Smooth muscle cell (in vitro differentiated cells): ENCODE data around the gene CLNS1A. TPM values are rescaled to one million over a fixed set of nuclear protein-coding genes. Genes with fewer than 3 reads are reported as not detected.

ENCODE experiments used
- DNase-seq: peaks from one replicate; lab custom pipeline; 2025; ENCODE audit not compliant: unreplicated experiment; lab: John Stamatoyannopoulos, UW
- H2AFZ ChIP-seq: fragments of 200-600 bp; sonication (generic); 2 replicates; pipeline ENCODE4 v1.6.0; 2016; ENCODE audit warnings: antibody characterized with exemption, low read depth, mild to moderate bottlenecking
- H3F3A ChIP-seq: fragments of 200-600 bp; sonication (generic); 2 replicates; pipeline ENCODE4 v1.6.0; 2017; ENCODE audit warnings: antibody characterized with exemption, low read depth
- H3K27ac ChIP-seq: fragments of 200-600 bp; sonication (generic); 2 replicates; pipeline ENCODE4 v1.5.1; 2016; ENCODE audit warnings: low read depth, mild to moderate bottlenecking
- H3K27me3 ChIP-seq: fragments of 200-600 bp; sonication (generic); 2 replicates; pipeline ENCODE4 v1.6.1; 2016; ENCODE audit warnings: low read depth, mild to moderate bottlenecking
- H3K36me3 ChIP-seq: fragments of 200-600 bp; sonication (generic); 2 replicates; pipeline ENCODE4 v1.5.1; 2016; ENCODE audit warnings: low read depth
- H3K4me1 ChIP-seq: fragments of 200-600 bp; sonication (generic); 2 replicates; pipeline ENCODE4 v1.5.1; 2016; ENCODE audit warnings: low read depth
- H3K4me2 ChIP-seq: fragments of 200-600 bp; sonication (generic); 2 replicates; pipeline ENCODE4 v1.6.0; 2016; ENCODE audit warnings: mild to moderate bottlenecking
- H3K4me3 ChIP-seq: fragments of 200-600 bp; sonication (generic); 2 replicates; pipeline ENCODE4 v1.5.1; 2016; ENCODE audit warnings: mild to moderate bottlenecking
- H3K79me2 ChIP-seq: fragments of 200-600 bp; sonication (generic); 2 replicates; pipeline ENCODE4 v1.6.0; 2016; ENCODE audit warnings: low read depth, mild to moderate bottlenecking
- H3K9ac ChIP-seq: fragments of 200-600 bp; sonication (generic); 2 replicates; pipeline ENCODE4 v1.6.0; 2016; ENCODE audit warnings: low read depth
- H3K9me3 ChIP-seq: fragments of 200-600 bp; sonication (generic); replicated peaks from 2 replicates; pipeline ENCODE4 v1.5.1; 2016; ENCODE audit warnings: low read depth
- H4K20me1 ChIP-seq: fragments of 200-600 bp; sonication (generic); 2 replicates; pipeline ENCODE4 v1.6.0; 2016; ENCODE audit warnings: low read depth
- CTCF ChIP-seq: fragments of 200-600 bp; sonication (generic); IDR thresholded peaks from 2 replicates; pipeline ENCODE4 v1.5.1; 2017; ENCODE audit warnings: borderline replicate concordance, mild to moderate bottlenecking, antibody characterized with exemption; ENCODE audit not compliant: insufficient read depth, poor library complexity, severe bottlenecking
- WGBS: methylation state at CpG from one replicate; pipeline ENCODE4 v1.1.7; 2016; ENCODE audit warnings: low lambda C conversion rate; 5-methylcytosine and 5-hydroxymethylcytosine counted together
- polyA plus RNA-seq: library from polyadenylated mRNA; unstranded; fragments of >200 nt; fragmentation: Nextera tagmentation; extraction: Ambion mirVana; gene quantifications from 2 replicates; pipeline ENCODE4 v1.2.1, GENCODE V29; 2016
- total RNA-seq: library from RNA; depleted of rRNA; stranded (reverse); fragments of >200 nt; gene quantifications from 2 replicates; pipeline ENCODE4 v1.2.3, GENCODE V29; 2014

The CLNS1A gene
- total and polyA plus RNA-seq, 2 experiments from 2014 or later = 67.3 to 132 TPM

- Histone ChIP-seq H3K4me2 (peak overlapping the region; percentile 31), H4K20me1 (no peaks in the 10 kb centered on the region), H3K79me2 (no peaks in the 10 kb centered on the region), H2AFZ (no peak overlapping the region), H3K4me1 (peaks cover 4% of the 10 kb centered on the region), H3K4me3 (no peak overlapping the region), H3K27me3 (no peaks in the 10 kb centered on the region), H3K9ac (no peak overlapping the region), H3K9me3 (no peaks in the 10 kb centered on the region), H3F3A (no peaks in the 10 kb centered on the region), H3K36me3 (no peaks in the 10 kb centered on the region), H3K27ac (peak overlapping the region; percentile 64)
- 81% methylated on average over 3 of the region's 3 CpGs for WGBS
- no peak for TF ChIP-seq CTCF
- DNase-seq = no peak
Observed at GRCh38 chr11:77602381-77603088, 35.1 kb downstream of the CLNS1A start.

DNA sequence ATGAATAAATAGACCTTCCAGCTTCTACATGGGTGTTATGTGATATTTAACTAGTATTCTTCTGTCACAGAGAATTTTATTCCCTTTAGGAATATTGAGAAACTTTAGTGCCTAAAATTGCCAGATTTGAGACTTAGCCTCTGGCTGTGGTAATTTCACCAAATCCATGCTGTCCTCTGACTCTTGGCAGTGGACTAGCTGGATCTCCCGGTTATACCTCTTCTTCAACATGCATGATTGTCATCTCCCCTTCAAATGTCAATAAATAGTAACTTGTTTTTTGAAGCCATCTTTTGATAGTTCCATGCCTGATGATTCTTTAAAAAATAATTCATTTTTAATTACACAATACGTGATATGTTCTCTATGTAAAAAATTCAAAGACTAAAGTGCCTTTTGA lies 39.4 kb downstream of the CLNS1A start:
- Histone ChIP-seq H3K27ac (no peak overlapping the region), H3K9me3 (no peaks in the 10 kb centered on the region), H3K9ac (no peak overlapping the region), H3K36me3 (no peaks in the 10 kb centered on the region), H2AFZ (no peak overlapping the region), H3K4me3 (no peak overlapping the region), H3F3A (no peaks in the 10 kb centered on the region), H3K27me3 (no peaks in the 10 kb centered on the region), H3K79me2 (no peaks in the 10 kb centered on the region), H3K4me1 (peaks cover 4% of the 10 kb centered on the region), H4K20me1 (no peaks in the 10 kb centered on the region), H3K4me2 (no peak overlapping the region)
- DNase-seq = no peak
- TF ChIP-seq CTCF = no peak
- WGBS = 63% methylated on average over 2 of the region's 2 CpGs

GRCh38 chr11:77596626-77597025 lies 41.0 kb downstream of the CLNS1A start:
- Histone ChIP-seq H3K9ac (no peak overlapping the region), H3K79me2 (no peaks in the 10 kb centered on the region), H3K36me3 (no peaks in the 10 kb centered on the region), H3K4me3 (no peak overlapping the region), H3K4me2 (no peak overlapping the region), H4K20me1 (no peaks in the 10 kb centered on the region), H2AFZ (no peak overlapping the region), H3K9me3 (no peaks in the 10 kb centered on the region), H3K4me1 (no peaks in the 10 kb centered on the region), H3K27ac (no peak overlapping the region), H3K27me3 (no peaks in the 10 kb centered on the region), H3F3A (no peaks in the 10 kb centered on the region)
- TF ChIP-seq CTCF = no peak
- WGBS = 96% methylated on average over 2 of the region's 2 CpGs
- DNase-seq = no peak

DNA sequence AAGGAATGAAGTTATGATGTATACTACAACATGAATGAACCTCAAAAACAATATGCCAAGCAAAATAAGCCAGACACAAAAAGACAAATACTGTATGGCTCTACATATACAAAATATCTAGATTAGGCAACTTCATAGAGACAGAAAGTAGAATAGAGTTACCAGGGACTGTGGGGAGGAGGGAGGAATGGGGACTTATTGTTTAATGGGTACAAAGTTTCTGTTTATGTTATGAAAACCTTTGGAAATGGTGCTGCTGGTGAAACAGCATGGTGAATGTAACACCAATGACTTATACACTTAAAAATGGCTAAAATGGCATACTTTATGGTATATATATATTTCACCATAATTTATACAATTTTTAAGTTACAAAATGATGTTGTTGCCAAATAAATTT lies 43.7 kb downstream of the CLNS1A start:
- no peak for DNase-seq

More for the DNA sequence above, 43.7 kb downstream of the CLNS1A start:
- Histone ChIP-seq H4K20me1 (no peaks in the 10 kb centered on the region), H3K9ac (no peak overlapping the region), H3K27ac (no peak overlapping the region), H3K79me2 (no peaks in the 10 kb centered on the region), H3K4me2 (no peak overlapping the region), H3F3A (no peaks in the 10 kb centered on the region), H3K27me3 (no peaks in the 10 kb centered on the region), H3K4me1 (peaks cover 2% of the 10 kb centered on the region), H3K9me3 (no peaks in the 10 kb centered on the region), H2AFZ (no peak overlapping the region), H3K4me3 (no peak overlapping the region), H3K36me3 (no peaks in the 10 kb centered on the region)
- TF ChIP-seq CTCF = no peak
